ENCODE measurements around the gene SALL4.
"Not testable (repeated sequence)": the region's sequence is repeated elsewhere in the genome, so short reads cannot be mapped to it uniquely, and the experiment has no call there.

The SALL4 gene

GRCh38 chr20:51802170-51802751, at the start of gene SALL4:
SALL4 (minus strand) TSS chr20:51802521; CDS start chr20:51802408, 113 bp downstream.
- DNase-seq (ENCODE audit: low read depth): no peak

- DNase-seq (ENCODE audit: low read depth): no peak
Measured at GRCh38 chr20:51848346-51848745, 46.0 kb upstream of the SALL4 start.

- no peak for DNase-seq (ENCODE audit: low read depth)
Measured at GRCh38 chr20:51840865-51841264, 38.5 kb upstream of the SALL4 start.

- no peak for DNase-seq (ENCODE audit: low read depth)
Measured at GRCh38 chr20:51837876-51838420, 35.6 kb upstream of the SALL4 start.

- no peak for DNase-seq (ENCODE audit: low read depth)
Measured at GRCh38 chr20:51837436-51837835, 35.1 kb upstream of the SALL4 start.

- DNase-seq (ENCODE audit: low read depth): no peak
Measured at GRCh38 chr20:51833326-51833725, 31.0 kb upstream of the SALL4 start.

GRCh38 chr20:51832276-51832675, 30.0 kb upstream of the SALL4 start:
- no peak for DNase-seq (ENCODE audit: low read depth)

GRCh38 chr20:51831866-51832265, 29.5 kb upstream of the SALL4 start:
- DNase-seq (ENCODE audit: low read depth): no peak

GRCh38 chr20:51830538-51830937, 28.2 kb upstream of the SALL4 start:
- no peak for DNase-seq (ENCODE audit: low read depth)

- DNase-seq (ENCODE audit: low read depth): no peak
Measured at GRCh38 chr20:51828762-51829161, 26.4 kb upstream of the SALL4 start.

GRCh38 chr20:51826372-51826771, 24.1 kb upstream of the SALL4 start:
- no peak for DNase-seq (ENCODE audit: low read depth)

GRCh38 chr20:51818479-51819008, 16.2 kb upstream of the SALL4 start:
- DNase-seq (ENCODE audit: low read depth): no peak

GRCh38 chr20:51816856-51817255, 14.5 kb upstream of the SALL4 start:
- not testable (repeated sequence) for DNase-seq (ENCODE audit: low read depth)

GRCh38 chr20:51815383-51816076, 13.2 kb upstream of the SALL4 start:
- DNase-seq (ENCODE audit: low read depth): no peak

- DNase-seq (ENCODE audit: low read depth): no peak
Measured at GRCh38 chr20:51812861-51813260, 10.5 kb upstream of the SALL4 start.

GRCh38 chr20:51811514-51812128, 9.3 kb upstream of the SALL4 start:
- no peak for DNase-seq (ENCODE audit: low read depth)

GRCh38 chr20:51811042-51811355, 8.7 kb upstream of the SALL4 start:
- no peak for DNase-seq (ENCODE audit: low read depth)

- DNase-seq (ENCODE audit: low read depth): no peak
Measured at GRCh38 chr20:51810155-51811041, 8.1 kb upstream of the SALL4 start.

GRCh38 chr20:51807720-51808250, 5.5 kb upstream of the SALL4 start:
- DNase-seq (ENCODE audit: low read depth): no peak

- DNase-seq (ENCODE audit: low read depth): no peak
Measured at GRCh38 chr20:51804754-51805153, 2.4 kb upstream of the SALL4 start.

- DNase-seq (ENCODE audit: low read depth): no peak
Measured at GRCh38 chr20:51803148-51803854, 980 bp upstream of the SALL4 start.

All from activated T-helper 9 cell treated with anti-CD3 and anti-CD28 coated beads, Interleukin-2, amount 50 U/mL, for 16 hours (primary cell).